GM13977 (cell line): ENCODE measurements around the gene OXA1L.
"Not testable (repeated sequence)": the region's sequence is repeated elsewhere in the genome, so short reads cannot be mapped to it uniquely, and the experiment has no call there.

ENCODE experiments used
- DNase-seq: peaks from one replicate; pipeline ENCODE4 v3.0.0; 2012; ENCODE audit warnings: low spot score
- CTCF ChIP-seq: IDR thresholded peaks from 2 replicates; pipeline ENCODE4 v1.5.1; 2012; ENCODE audit warnings: mild to moderate bottlenecking, control low read depth; ENCODE audit not compliant: insufficient read depth; ENCODE audit errors: extremely low read depth, missing control alignments
- in situ Hi-C: fragments of 300-500 bp; cut with MboI; formaldehyde crosslinking; loops from one replicate; pipeline ENCODE4 v1.12.0; 2022; ENCODE audit warnings: low sequenced_read_pairs, low pct_unique_long_range_greater_than_20kb, mixed read lengths, inconsistent platforms; ENCODE audit not compliant: unreplicated experiment

OXA1L gene

GRCh38 chr14:22766457-22767322 lies at the start of gene OXA1L:
OXA1L (plus strand) TSS chr14:22766688; CDS start chr14:22766702, 14 bp downstream.
- peak; percentile 89 for DNase-seq

GRCh38 chr14:22718091-22718490 lies 48.4 kb upstream of the OXA1L start:
- in situ Hi-C loops: no loop called here
- DNase-seq: no peak
- TF ChIP-seq CTCF: no peak

More at GRCh38 chr14:22766457-22767322, at the start of gene OXA1L:
- in situ Hi-C loops: no loop called here
- no peak for TF ChIP-seq CTCF

- peak; percentile 16 for DNase-seq
- no peak for TF ChIP-seq CTCF
- in situ Hi-C loops: no loop called here
These were observed 45.3 kb upstream of the OXA1L start for GRCh38 chr14:22721213-22721612.

- no peak for TF ChIP-seq CTCF
- in situ Hi-C loops: no loop called here
These were observed 42.7 kb upstream of the OXA1L start for GRCh38 chr14:22723815-22724214.

GRCh38 chr14:22724847-22725246 lies 41.6 kb upstream of the OXA1L start:
- in situ Hi-C loops, DNase-seq: not testable (repeated sequence)

More at GRCh38 chr14:22723815-22724214, 42.7 kb upstream of the OXA1L start:
- DNase-seq: no peak

GRCh38 chr14:22725374-22725773 lies 41.1 kb upstream of the OXA1L start:
- not testable (repeated sequence) for DNase-seq

GRCh38 chr14:22726012-22726411 lies 40.5 kb upstream of the OXA1L start:
- in situ Hi-C loops: no loop called here
- DNase-seq: no peak
- no peak for TF ChIP-seq CTCF

More at GRCh38 chr14:22725374-22725773, 41.1 kb upstream of the OXA1L start:
- in situ Hi-C loops: not testable (repeated sequence)

- DNase-seq, in situ Hi-C loops: not testable (repeated sequence)
These were observed 34.4 kb upstream of the OXA1L start for GRCh38 chr14:22732062-22732461.
